IMR-90 (cell line): ENCODE measurements around the gene DLG4. TPM values are rescaled to one million over a fixed set of nuclear protein-coding genes. Genes with fewer than 3 reads are reported as not detected.

Experiments used
- ATAC-seq: fragments of 200-7000 bp; cut with Tn5 transposase; 2 replicates; pipeline ENCODE4 v1.9.1; 2020; ENCODE audit warnings: low read depth, mild to moderate bottlenecking, moderate library complexity
- BruUV-seq: library from RNA; stranded (reverse); fragments of 400-500 nt; replicated peaks from 2 replicates; lab custom pipeline; 2021; lab: Mats Ljungman, UMichigan
- CTCF ChIA-PET: fragments of 300-600 bp; formaldehyde crosslinking; extraction: SDS; loops from one replicate; lab custom pipeline; 2021; ENCODE audit warnings: antibody characterized with exemption; lab: Yijun Ruan, JAX
- POLR2A ChIA-PET: fragments of 300-600 bp; sonication (Branson Sonifier 250); formaldehyde crosslinking; loops from one replicate; lab custom pipeline; 2022; ENCODE audit warnings: antibody characterized with exemption; ENCODE audit not compliant: unreplicated experiment; lab: Charles Lee
- DNase-seq: peaks from one replicate; pipeline ENCODE4 v3.0.0; 2013
- H2AFZ ChIP-seq: replicated peaks from 2 replicates; pipeline ENCODE3; 2013; ENCODE audit warnings: low read length, mild to moderate bottlenecking; ENCODE audit not compliant: poor library complexity
- H2AK5ac ChIP-seq: 2 replicates; pipeline ENCODE4 v1.6.1; 2013; ENCODE audit warnings: low read depth, low read length, inconsistent platforms
- H2AK9ac ChIP-seq: replicated peaks from 2 replicates; pipeline ENCODE3; 2013; ENCODE audit warnings: mild to moderate bottlenecking, low read depth, low read length, moderate library complexity; ENCODE audit not compliant: poor library complexity
- H2BK120ac ChIP-seq: 2 replicates; pipeline ENCODE4 v1.6.1; 2013; ENCODE audit warnings: low read depth, low read length, inconsistent platforms
- H2BK15ac ChIP-seq: 3 replicates; pipeline ENCODE4 v1.6.1; 2013; ENCODE audit warnings: low read depth, low read length, inconsistent platforms
- H2BK20ac ChIP-seq: 2 replicates; pipeline ENCODE4 v1.6.1; 2013; ENCODE audit warnings: low read depth, mild to moderate bottlenecking, inconsistent platforms, low read length, moderate library complexity
- H2BK5ac ChIP-seq: 2 replicates; pipeline ENCODE4 v1.6.1; 2013; ENCODE audit warnings: mild to moderate bottlenecking, low read depth, low read length, inconsistent platforms; ENCODE audit not compliant: poor library complexity, severe bottlenecking
- H3K14ac ChIP-seq: replicated peaks from 2 replicates; pipeline ENCODE4 v1.6.1; 2013; ENCODE audit warnings: low read depth, low read length, inconsistent platforms
- H3K18ac ChIP-seq: 2 replicates; pipeline ENCODE4 v1.6.1; 2013; ENCODE audit warnings: low read depth, low read length, control low read depth
- H3K23ac ChIP-seq: 2 replicates; pipeline ENCODE4 v1.6.1; 2013; ENCODE audit warnings: low read depth, low read length, inconsistent platforms
- H3K27ac ChIP-seq: 2 replicates; pipeline ENCODE4 v1.5.1; 2013; ENCODE audit warnings: mild to moderate bottlenecking, control low read depth, low read length; ENCODE audit not compliant: insufficient read depth
- H3K27me3 ChIP-seq: 2 replicates; pipeline ENCODE4 v1.6.1; 2013; ENCODE audit warnings: low read length; ENCODE audit not compliant: control insufficient read depth, insufficient read depth
- H3K36me3 ChIP-seq: 2 replicates; pipeline ENCODE4 v1.6.1; 2013; ENCODE audit warnings: low read length, mixed read lengths; ENCODE audit not compliant: control insufficient read depth, insufficient read depth
- H3K4ac ChIP-seq: 2 replicates; pipeline ENCODE4 v1.6.1; 2013; ENCODE audit warnings: low read depth, low read length, inconsistent platforms
- H3K4me1 ChIP-seq: 2 replicates; pipeline ENCODE4 v1.6.1; 2013; ENCODE audit warnings: low read length, mixed read lengths; ENCODE audit not compliant: control insufficient read depth, insufficient read depth
- H3K4me2 ChIP-seq: 2 replicates; pipeline ENCODE4 v1.6.1; 2013; ENCODE audit warnings: low read depth, mild to moderate bottlenecking, control low read depth, low read length, moderate library complexity
- H3K4me3 ChIP-seq: 2 replicates; pipeline ENCODE4 v1.5.1; 2013; ENCODE audit warnings: low read depth, mild to moderate bottlenecking, control low read depth, low read length, moderate library complexity; ENCODE audit not compliant: insufficient read depth
- H3K56ac ChIP-seq: 2 replicates; pipeline ENCODE4 v1.6.1; 2013; ENCODE audit warnings: low read length, inconsistent platforms; ENCODE audit not compliant: insufficient read depth; ENCODE audit errors: extremely low read depth
- H3K79me1 ChIP-seq, 2 experiments: 2 replicates each; pipeline ENCODE4 v1.6.1; 2013; ENCODE audit warnings: low read length in 2 of 2, inconsistent platforms in 1 of 2, low read depth in 1 of 2
- H3K9ac ChIP-seq: 2 replicates; pipeline ENCODE4 v1.6.1; 2013; ENCODE audit warnings: low read depth, low read length, control low read depth
- H3K9me1 ChIP-seq: 2 replicates; pipeline ENCODE4 v1.6.1; 2013; ENCODE audit warnings: low read length, inconsistent platforms; ENCODE audit not compliant: insufficient read depth
- H3K9me3 ChIP-seq: 2 replicates; pipeline ENCODE4 v1.6.1; 2013; ENCODE audit warnings: low read length; ENCODE audit not compliant: control insufficient read depth, insufficient read depth
- H4K20me1 ChIP-seq: 2 replicates; pipeline ENCODE4 v1.6.1; 2013; ENCODE audit warnings: low read length, inconsistent platforms; ENCODE audit not compliant: insufficient read depth
- H4K5ac ChIP-seq: 2 replicates; pipeline ENCODE4 v1.6.1; 2013; ENCODE audit warnings: mild to moderate bottlenecking, low read depth, low read length, control low read depth
- H4K8ac ChIP-seq, 2 experiments: 2 replicates each; pipeline ENCODE4 v1.6.1; 2013; ENCODE audit warnings: low read depth in 2 of 2, low read length in 2 of 2, control low read depth in 1 of 2, inconsistent platforms in 1 of 2
- H4K91ac ChIP-seq: 2 replicates; pipeline ENCODE4 v1.6.1; 2013; ENCODE audit warnings: low read depth, low read length, inconsistent platforms; ENCODE audit not compliant: insufficient read depth
- NFE2L2 ChIP-seq: fragments of 150-350 bp; IDR thresholded peaks from 2 replicates; pipeline ENCODE4 v1.6.1; 2016; ENCODE audit warnings: low read depth, mild to moderate bottlenecking, low read length
- POLR2A ChIP-seq: IDR thresholded peaks from 2 replicates; pipeline ENCODE4 v1.6.1; 2012; ENCODE audit warnings: mild to moderate bottlenecking, low read depth, low read length
- RFX5 ChIP-seq: IDR thresholded peaks from 2 replicates; pipeline ENCODE4 v1.8.0; 2012; ENCODE audit warnings: low read depth, mild to moderate bottlenecking, low read length, moderate library complexity
- WGBS, 2 experiments: methylation state at CpG; one replicate each; pipeline versions ENCODE4 v1.1.5 to v1.1.7; 2013; ENCODE audit warnings: missing lambda C conversion rate in 2 of 2; ENCODE audit not compliant: insufficient read length in 1 of 2; ENCODE audit errors: extremely low coverage in 2 of 2; 5-methylcytosine and 5-hydroxymethylcytosine counted together
- dilution Hi-C: fragments of 300-500 bp; cut with HindIII; formaldehyde crosslinking; loops from one replicate; pipeline ENCODE4 v1.14.3; 2018; ENCODE audit warnings: low sequenced_read_pairs; ENCODE audit not compliant: unreplicated experiment
- in situ Hi-C: fragments of 300-500 bp; cut with MboI; formaldehyde crosslinking; loops from 3 replicates; pipeline ENCODE4 v1.14.3; 2019; ENCODE audit warnings: low sequenced_read_pairs, inconsistent platforms, mixed read lengths
- intact Hi-C: fragments of 100-400 bp; cut with micrococcal nuclease; formaldehyde crosslinking; loops from 2 replicates; pipeline ENCODE4 v1.10.0; 2022
- polyA plus RNA-seq, 3 experiments: library from polyadenylated mRNA; depleted of rRNA; stranded (reverse); fragments of >200 nt; gene quantifications; 2 replicates each; pipeline ENCODE4 v1.2.3, GENCODE V29; 2012; ENCODE audit warnings: low replicate concordance in 1 of 3
- total RNA-seq: library from RNA; depleted of rRNA; stranded (reverse); fragments of >200 nt; gene quantifications from 2 replicates; pipeline ENCODE4 v1.2.3, GENCODE V29; 2012

DLG4 gene
- total and polyA plus RNA-seq, 2 of the 4 experiments (the other 2 are of a cell fraction), result 8.2 to 30.5 TPM

- dilution Hi-C loops (no loop called here), in situ Hi-C loops (loop anchor here (25.0 kb wide), 1 partner anchor 938 kb away; the partner anchor contains the start of genes PER1 and VAMP2), intact Hi-C loops (no loop called here)
- Histone ChIP-seq H3K14ac (no peak overlapping the region), H2BK120ac (no peak overlapping the region), H4K8ac (no peak overlapping the region), H3K27me3 (no peaks in the 10 kb centered on the region), H3K36me3 (peaks cover 81% of the 10 kb centered on the region), H3K4me3 (no peak overlapping the region), H3K23ac (no peak overlapping the region), H3K27ac (no peak overlapping the region), H4K20me1 (peaks cover 32% of the 10 kb centered on the region), H4K91ac (no peak overlapping the region), H3K79me1 (peaks cover 8 to 75% of the 10 kb centered on the region in 2 experiments), H2AFZ (no peak overlapping the region), H3K4me1 (peaks cover 7% of the 10 kb centered on the region; the same call in 1 of the 2 replicates), H3K9me1 (0 out of 2 replicates have a peak, but pooled peaks cover 7% of the 10 kb centered on the region), H2BK15ac (no peak overlapping the region), H2BK20ac (no peak overlapping the region), H3K9me3 (no peaks in the 10 kb centered on the region), H3K56ac (no peak overlapping the region), H2AK5ac (no peak overlapping the region), H2AK9ac (no peak overlapping the region), H2BK5ac (no peak overlapping the region), H3K4me2 (no peak overlapping the region), H4K5ac (no peak overlapping the region), H3K18ac (no peak overlapping the region), H3K9ac (no peak overlapping the region), H3K4ac (no peak overlapping the region)
- ChIA-PET POLR2A (interaction anchor here (0.6 kb wide), 1 partner anchor 10 kb away, joined by 3 read pairs; the partner anchor contains the start of gene DVL2), CTCF (no interaction called here)
- TF ChIP-seq POLR2A, result no peak
- TF ChIP-seq NFE2L2, result no peak
- no peak for TF ChIP-seq RFX5
- BruUV-seq, result no TSS peak
- WGBS, 2 experiments, result 87% methylated on average over 4 of the region's 15 CpGs; no CpG with 5 or more reads in 1 of the 2 experiments
- ATAC-seq (no peak), DNase-seq (no peak)
Measured at GRCh38 chr17:7224661-7225111, 5.0 kb upstream of the DLG4 start.
